H9 (cell line): ENCODE results near the gene SHISA9. TPM values are rescaled to one million over a fixed set of nuclear protein-coding genes. Genes with fewer than 3 reads are reported as not detected.

Experiments used
- DNase-seq: peaks from one replicate; pipeline ENCODE4 v3.0.0-alpha.2; 2017
- H2AFZ ChIP-seq: one replicate; pipeline ENCODE4 v1.6.1; 2013; ENCODE audit warnings: mild to moderate bottlenecking, low read length, control low read depth, moderate library complexity
- H2AK5ac ChIP-seq: 2 replicates; pipeline ENCODE4 v1.6.1; 2013; ENCODE audit warnings: low read length, control low read depth, mixed read lengths; ENCODE audit not compliant: insufficient read length
- H2BK120ac ChIP-seq: one replicate; pipeline ENCODE4 v1.6.1; 2013; ENCODE audit warnings: low read depth, mild to moderate bottlenecking, low read length, control low read depth, inconsistent platforms; ENCODE audit not compliant: poor library complexity, severe bottlenecking
- H2BK12ac ChIP-seq: 2 replicates; pipeline ENCODE4 v1.6.1; 2013; ENCODE audit warnings: low read length, control low read depth, mixed read lengths, low read depth; ENCODE audit not compliant: insufficient read length
- H2BK15ac ChIP-seq: 2 replicates; pipeline ENCODE4 v1.6.1; 2013; ENCODE audit warnings: low read depth, low read length, control low read depth
- H2BK20ac ChIP-seq: one replicate; pipeline ENCODE4 v1.6.1; 2013; ENCODE audit warnings: low read depth, mild to moderate bottlenecking, low read length, control low read depth, inconsistent platforms; ENCODE audit not compliant: poor library complexity, severe bottlenecking
- H2BK5ac ChIP-seq: 2 replicates; pipeline ENCODE4 v1.6.1; 2013; ENCODE audit warnings: low read length, control low read depth, mixed read lengths; ENCODE audit not compliant: insufficient read length
- H3K14ac ChIP-seq: 2 replicates; pipeline ENCODE4 v1.6.1; 2013; ENCODE audit warnings: low read length, control low read depth; ENCODE audit not compliant: insufficient read depth
- H3K18ac ChIP-seq: 2 replicates; pipeline ENCODE4 v1.6.1; 2013; ENCODE audit warnings: low read depth, mild to moderate bottlenecking, mixed read lengths, low read length, control low read depth; ENCODE audit not compliant: insufficient read length
- H3K23ac ChIP-seq: 2 replicates; pipeline ENCODE4 v1.6.1; 2013; ENCODE audit warnings: low read length, control low read depth, mixed read lengths, low read depth; ENCODE audit not compliant: insufficient read length
- H3K23me2 ChIP-seq: 2 replicates; pipeline ENCODE4 v1.6.1; 2013; ENCODE audit warnings: low read depth, mild to moderate bottlenecking, mixed read lengths, low read length, control low read depth; ENCODE audit not compliant: insufficient read length, poor library complexity, severe bottlenecking
- H3K27ac ChIP-seq: 2 replicates; pipeline ENCODE4 v1.5.1; 2013; ENCODE audit warnings: low read length, control low read depth, mixed read lengths, low read depth; ENCODE audit not compliant: insufficient read length
- H3K27me3 ChIP-seq: 2 replicates; pipeline ENCODE4 v1.6.1; 2013; ENCODE audit warnings: low read length, control low read depth, inconsistent platforms; ENCODE audit not compliant: insufficient read depth
- H3K4ac ChIP-seq: 2 replicates; pipeline ENCODE4 v1.6.1; 2013; ENCODE audit warnings: low read depth, mild to moderate bottlenecking, control low read depth, inconsistent platforms, low read length, moderate library complexity
- H3K4me1 ChIP-seq: 2 replicates; pipeline ENCODE4 v1.6.1; 2013; ENCODE audit warnings: low read length, control low read depth, inconsistent platforms; ENCODE audit not compliant: insufficient read depth
- H3K4me2 ChIP-seq: 2 replicates; pipeline ENCODE4 v1.6.1; 2013; ENCODE audit warnings: low read length, control low read depth, mixed read lengths; ENCODE audit not compliant: insufficient read length, insufficient read depth
- H3K56ac ChIP-seq: 2 replicates; pipeline ENCODE4 v1.6.1; 2013; ENCODE audit warnings: low read depth, mild to moderate bottlenecking, mixed read lengths, low read length, control low read depth; ENCODE audit not compliant: insufficient read length
- H3K79me1 ChIP-seq: 2 replicates; pipeline ENCODE4 v1.6.1; 2013; ENCODE audit warnings: low read depth, mild to moderate bottlenecking, moderate library complexity, low read length, control low read depth, inconsistent platforms; ENCODE audit not compliant: insufficient read depth, poor library complexity, severe bottlenecking
- H3K79me2 ChIP-seq: 2 replicates; pipeline ENCODE4 v1.6.1; 2013; ENCODE audit warnings: low read length, control low read depth, inconsistent platforms; ENCODE audit not compliant: insufficient read depth
- H3K9ac ChIP-seq: 2 replicates; pipeline ENCODE4 v1.6.1; 2013; ENCODE audit warnings: low read length, control low read depth, mixed read lengths; ENCODE audit not compliant: insufficient read length; ENCODE audit errors: extremely low read depth
- H3K9me3 ChIP-seq: one replicate; pipeline ENCODE4 v1.6.1; 2013; ENCODE audit warnings: low read depth, low read length, inconsistent platforms; ENCODE audit not compliant: control insufficient read depth
- H3T11ph ChIP-seq: one replicate; pipeline ENCODE4 v1.6.1; 2013; ENCODE audit warnings: mild to moderate bottlenecking, low read length, control low read depth, inconsistent platforms
- H4K20me1 ChIP-seq: one replicate; pipeline ENCODE4 v1.6.1; 2013; ENCODE audit not compliant: control insufficient read depth, insufficient read length, insufficient read depth
- H4K5ac ChIP-seq: 2 replicates; pipeline ENCODE4 v1.6.1; 2013; ENCODE audit warnings: low read depth, mild to moderate bottlenecking, mixed read lengths, low read length, control low read depth; ENCODE audit not compliant: insufficient read length
- H4K8ac ChIP-seq: replicated peaks from 2 replicates; pipeline ENCODE4 v1.6.1; 2013; ENCODE audit warnings: low read length, control low read depth, mixed read lengths, low read depth; ENCODE audit not compliant: insufficient read length
- H4K91ac ChIP-seq: 2 replicates; pipeline ENCODE4 v1.6.1; 2013; ENCODE audit warnings: low read depth, mild to moderate bottlenecking, moderate library complexity, mixed read lengths, low read length, control low read depth; ENCODE audit not compliant: insufficient read length
- H3K27ac Mint-ChIP-seq, 3 experiments: 2 replicates in 2 of 3; 3 replicates in 1 of 3; pipeline ENCODE4 v1.8.0; 2020 to 2021; ENCODE audit warnings: mixed read lengths in 3 of 3, mild to moderate bottlenecking in 1 of 3, moderate library complexity in 1 of 3
- H3K27me3 Mint-ChIP-seq: 2 replicates; pipeline ENCODE4 v1.8.0; 2021; ENCODE audit warnings: low read depth, mild to moderate bottlenecking, moderate library complexity, mixed read lengths
- H3K36me3 Mint-ChIP-seq, 3 experiments: 2 replicates in 2 of 3; 3 replicates in 1 of 3; pipeline ENCODE4 v1.8.0; 2020 to 2021; ENCODE audit warnings: low read depth in 3 of 3, mixed read lengths in 3 of 3; ENCODE audit not compliant: insufficient read depth in 1 of 3
- H3K4me1 Mint-ChIP-seq, 2 experiments: 2 replicates each; pipeline ENCODE4 v1.8.0; 2020; ENCODE audit warnings: mixed read lengths in 2 of 2
- H3K4me3 Mint-ChIP-seq, 2 experiments: 2 replicates in 1 of 2; 3 replicates in 1 of 2; pipeline ENCODE4 v1.8.0; 2020 to 2021; ENCODE audit warnings: mild to moderate bottlenecking in 2 of 2, mixed read lengths in 2 of 2, moderate library complexity in 1 of 2
- H3K9me3 Mint-ChIP-seq, 2 experiments: 2 replicates in 1 of 2; 3 replicates in 1 of 2; pipeline ENCODE4 v1.8.0; 2020; ENCODE audit warnings: mild to moderate bottlenecking in 2 of 2, mixed read lengths in 2 of 2, moderate library complexity in 1 of 2
- WGBS: extraction: QIAGEN DNeasy Blood & Tissue Kit; methylation state at CpG from one replicate; pipeline ENCODE4 v1.1.7; 2013; ENCODE audit warnings: missing lambda C conversion rate, low lambda C conversion rate, mixed read lengths; ENCODE audit not compliant: insufficient read length; ENCODE audit errors: extremely low coverage; 5-methylcytosine and 5-hydroxymethylcytosine counted together
- total RNA-seq: library from RNA; stranded (reverse); gene quantifications from 2 replicates; pipeline ENCODE4 v1.2.1, GENCODE V29; 2021
- TF ChIP-seq, protein P1 (sequence below): fragments of 200-600 bp; sonication (generic); conservative IDR thresholded peaks from 3 replicates; pipeline ENCODE4 v1.8.0; 2021; ENCODE audit warnings: antibody characterized with exemption, mild to moderate bottlenecking

SHISA9 gene
- total RNA-seq, 1 experiment from 2014 or later = 7.0 TPM

GRCh38 chr16:13157082-13157481, 255.7 kb downstream of the SHISA9 start:
- Mint-ChIP-seq H3K36me3 (no peaks in the 10 kb centered on the region), H3K4me1 (peaks cover 42 to 50% of the 10 kb centered on the region in 2 experiments), H3K9me3 (no peaks in the 10 kb centered on the region), H3K27me3 (no peaks in the 10 kb centered on the region), H3K4me3 (peak overlapping the region in 1 of 2 experiments; percentile 31; a peak in 2 of 5 replicates), H3K27ac (peak overlapping the region; percentile 10 to 94 (median 32); a peak in 4 of 7 replicates)
- no CpG with 5 or more reads among the region's 3 CpGs for WGBS
- H3K23ac ChIP-seq = no peak overlapping the region
- no peak overlapping the region for H2BK20ac ChIP-seq
- H2BK120ac ChIP-seq = no peak overlapping the region
- no peak overlapping the region for H3K9ac ChIP-seq
- DNase-seq = no peak
- no peak overlapping the region for H3K56ac ChIP-seq
- no peak overlapping the region for H3K27ac ChIP-seq
- no peak overlapping the region for H3K4me2 ChIP-seq
- no peak overlapping the region for H3K4ac ChIP-seq
- peaks cover 20% of the 10 kb centered on the region; the same call in 1 of the 2 replicates for H3K4me1 ChIP-seq
- H2BK15ac ChIP-seq = no peak overlapping the region
- H3K23me2 ChIP-seq = no peaks in the 10 kb centered on the region
- H4K91ac ChIP-seq = no peak overlapping the region
- H3K18ac ChIP-seq = peak overlapping the region; percentile 62
- no peak overlapping the region for H2AK5ac ChIP-seq
- no peak overlapping the region for H2BK12ac ChIP-seq
- no peaks in the 10 kb centered on the region for H3K9me3 ChIP-seq
- H4K20me1 ChIP-seq = no peaks in the 10 kb centered on the region
- no peaks in the 10 kb centered on the region for H3K79me1 ChIP-seq
- H4K5ac ChIP-seq = no peak overlapping the region
- H3K14ac ChIP-seq = no peak overlapping the region
- H3K27me3 ChIP-seq = no peaks in the 10 kb centered on the region
- TF ChIP-seq, protein P1, sequence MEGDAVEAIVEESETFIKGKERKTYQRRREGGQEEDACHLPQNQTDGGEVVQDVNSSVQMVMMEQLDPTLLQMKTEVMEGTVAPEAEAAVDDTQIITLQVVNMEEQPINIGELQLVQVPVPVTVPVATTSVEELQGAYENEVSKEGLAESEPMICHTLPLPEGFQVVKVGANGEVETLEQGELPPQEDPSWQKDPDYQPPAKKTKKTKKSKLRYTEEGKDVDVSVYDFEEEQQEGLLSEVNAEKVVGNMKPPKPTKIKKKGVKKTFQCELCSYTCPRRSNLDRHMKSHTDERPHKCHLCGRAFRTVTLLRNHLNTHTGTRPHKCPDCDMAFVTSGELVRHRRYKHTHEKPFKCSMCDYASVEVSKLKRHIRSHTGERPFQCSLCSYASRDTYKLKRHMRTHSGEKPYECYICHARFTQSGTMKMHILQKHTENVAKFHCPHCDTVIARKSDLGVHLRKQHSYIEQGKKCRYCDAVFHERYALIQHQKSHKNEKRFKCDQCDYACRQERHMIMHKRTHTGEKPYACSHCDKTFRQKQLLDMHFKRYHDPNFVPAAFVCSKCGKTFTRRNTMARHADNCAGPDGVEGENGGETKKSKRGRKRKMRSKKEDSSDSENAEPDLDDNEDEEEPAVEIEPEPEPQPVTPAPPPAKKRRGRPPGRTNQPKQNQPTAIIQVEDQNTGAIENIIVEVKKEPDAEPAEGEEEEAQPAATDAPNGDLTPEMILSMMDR = no peak
- H3K79me2 ChIP-seq = peaks cover 4% of the 10 kb centered on the region; the same call in 1 of the 2 replicates
- H2AFZ ChIP-seq = no peak overlapping the region
- H4K8ac ChIP-seq = no peak overlapping the region
- no peak overlapping the region for H2BK5ac ChIP-seq
- no peak overlapping the region for H3T11ph ChIP-seq
